GM18519 (cell line): ENCODE results near the gene PRDM2.

Experiments used
- ATAC-seq: cut with Tn5 transposase; IDR thresholded peaks from one replicate; pipeline ENCODE4 v1.9.1; 2021; ENCODE audit warnings: mild to moderate bottlenecking, moderate library complexity; ENCODE audit not compliant: unreplicated experiment, low FRiP score

PRDM2 gene

GRCh38 chr1:13730751-13731482, 30.9 kb downstream of the PRDM2 start:
- ATAC-seq, result peak; percentile 85

GRCh38 chr1:13731897-13732296, 31.9 kb downstream of the PRDM2 start:
- no peak for ATAC-seq

- ATAC-seq, result no peak
These were observed 33.1 kb downstream of the PRDM2 start for GRCh38 chr1:13732971-13733667.

- ATAC-seq, result no peak
These were observed 33.7 kb downstream of the PRDM2 start for GRCh38 chr1:13733711-13734110.

GRCh38 chr1:13735168-13735930, 35.4 kb downstream of the PRDM2 start:
- no peak for ATAC-seq

GRCh38 chr1:13737398-13737797, 37.4 kb downstream of the PRDM2 start:
- ATAC-seq, result no peak

GRCh38 chr1:13746342-13746741, 46.4 kb downstream of the PRDM2 start:
- ATAC-seq, result no peak

GRCh38 chr1:13748610-13749505, 48.9 kb downstream of the PRDM2 start:
- peak; percentile 51 for ATAC-seq

GRCh38 chr1:13749543-13750341, 49.8 kb downstream of the PRDM2 start:
- ATAC-seq, result peak; percentile 8

GRCh38 chr1:13751458-13751871, 51.5 kb downstream of the PRDM2 start:
- ATAC-seq, result no peak

GRCh38 chr1:13751985-13752384, 52.0 kb downstream of the PRDM2 start:
- ATAC-seq, result no peak

- no peak for ATAC-seq
These were observed 52.9 kb downstream of the PRDM2 start for GRCh38 chr1:13752852-13753251.

- peak; percentile 33 for ATAC-seq
These were observed 53.8 kb downstream of the PRDM2 start for GRCh38 chr1:13753636-13754402.

GRCh38 chr1:13754510-13755103, 54.6 kb downstream of the PRDM2 start:
- ATAC-seq, result no peak

- ATAC-seq, result no peak
These were observed 56.7 kb downstream of the PRDM2 start for GRCh38 chr1:13756557-13757315.

GRCh38 chr1:13757693-13758092, 57.7 kb downstream of the PRDM2 start:
- no peak for ATAC-seq

GRCh38 chr1:13759072-13759471, 59.1 kb downstream of the PRDM2 start:
- no peak for ATAC-seq

GRCh38 chr1:13760340-13760739, 60.4 kb downstream of the PRDM2 start:
- ATAC-seq, result no peak
